Gastroesophageal sphincter (tissue), 4 donors: ENCODE data around the gene PLIN5. TPM values are rescaled to one million over a fixed set of nuclear protein-coding genes. Genes with fewer than 3 reads are reported as not detected.

Experiments
- ATAC-seq: fragments of 150-250 bp; one replicate; pipeline ENCODE4 v1.9.1; 2016; ENCODE audit warnings: mild to moderate bottlenecking, moderate library complexity
- H3K27ac ChIP-seq, 4 donors: fragments of 200-600 bp; sonication (generic) in 3 of 4; 1 replicate in 3 of 4; 2 replicates in 1 of 4; pipeline ENCODE4 v1.5.1; 2016 to 2019
- H3K27me3 ChIP-seq: fragments of 200-600 bp; sonication (generic); one replicate; pipeline ENCODE4 v1.5.1; 2019
- H3K36me3 ChIP-seq, 2 donors: fragments of 200-600 bp; sonication (generic); one replicate each; pipeline ENCODE4 v1.5.1; 2019; ENCODE audit warnings: control low read depth in 1 of 2
- H3K4me1 ChIP-seq, 3 donors: fragments of 200-600 bp; sonication (generic); 1 replicate in 2 of 3; 2 replicates in 1 of 3; pipeline ENCODE4 v1.5.1; 2016 to 2019; ENCODE audit warnings: control low read depth in 2 of 3
- H3K4me3 ChIP-seq, 2 donors: fragments of 200-600 bp; sonication (generic); one replicate each; pipeline ENCODE4 v1.5.1; 2019; ENCODE audit warnings: mild to moderate bottlenecking in 1 of 2, moderate library complexity in 1 of 2
- H3K9me3 ChIP-seq, 3 donors: fragments of 200-600 bp; sonication (generic); one replicate each; pipeline ENCODE4 v1.5.1; 2017 to 2019; ENCODE audit warnings: control low read depth in 2 of 3
- EP300 ChIP-seq: sonication (generic); formaldehyde crosslinking; IDR thresholded peaks from one replicate; pipeline ENCODE4 v1.6.1; 2017; ENCODE audit warnings: antibody characterized with exemption, mild to moderate bottlenecking
- POLR2A ChIP-seq, 2 donors: fragments of 450-650 bp; IDR thresholded peaks; one replicate each; pipeline ENCODE4 v1.6.1; 2017; ENCODE audit warnings: antibody characterized with exemption in 2 of 2, mild to moderate bottlenecking in 2 of 2, moderate library complexity in 1 of 2
- POLR2AphosphoS5 ChIP-seq: sonication (generic); formaldehyde crosslinking; IDR thresholded peaks from one replicate; pipeline ENCODE4 v1.6.1; 2017; ENCODE audit warnings: antibody characterized with exemption
- WGBS, 2 donors: methylation state at CpG; one replicate each; pipeline ENCODE4 v1.1.5; 2018; ENCODE audit warnings: low coverage in 1 of 2; 5-methylcytosine and 5-hydroxymethylcytosine counted together
- total RNA-seq, 4 donors: library from RNA; depleted of rRNA; stranded (reverse); fragments of >200 nt; gene quantifications; one replicate each; pipeline ENCODE4 v1.1.0, GENCODE V29; 2016
- TF ChIP-seq, protein P1 (sequence below), 4 experiments: fragments of 200-600 bp in 2 of 4; fragments of 450-650 bp in 2 of 4; sonication (generic) in 1 of 4; IDR thresholded peaks; one replicate each; pipeline ENCODE4 v1.5.1; 2017 to 2019; ENCODE audit warnings: antibody characterized with exemption in 4 of 4, mild to moderate bottlenecking in 2 of 4, moderate library complexity in 2 of 4

The PLIN5 gene
- total RNA-seq, 4 donors from 2014 or later = 0.49 to 24.3 (median 11.2) TPM

DNA sequence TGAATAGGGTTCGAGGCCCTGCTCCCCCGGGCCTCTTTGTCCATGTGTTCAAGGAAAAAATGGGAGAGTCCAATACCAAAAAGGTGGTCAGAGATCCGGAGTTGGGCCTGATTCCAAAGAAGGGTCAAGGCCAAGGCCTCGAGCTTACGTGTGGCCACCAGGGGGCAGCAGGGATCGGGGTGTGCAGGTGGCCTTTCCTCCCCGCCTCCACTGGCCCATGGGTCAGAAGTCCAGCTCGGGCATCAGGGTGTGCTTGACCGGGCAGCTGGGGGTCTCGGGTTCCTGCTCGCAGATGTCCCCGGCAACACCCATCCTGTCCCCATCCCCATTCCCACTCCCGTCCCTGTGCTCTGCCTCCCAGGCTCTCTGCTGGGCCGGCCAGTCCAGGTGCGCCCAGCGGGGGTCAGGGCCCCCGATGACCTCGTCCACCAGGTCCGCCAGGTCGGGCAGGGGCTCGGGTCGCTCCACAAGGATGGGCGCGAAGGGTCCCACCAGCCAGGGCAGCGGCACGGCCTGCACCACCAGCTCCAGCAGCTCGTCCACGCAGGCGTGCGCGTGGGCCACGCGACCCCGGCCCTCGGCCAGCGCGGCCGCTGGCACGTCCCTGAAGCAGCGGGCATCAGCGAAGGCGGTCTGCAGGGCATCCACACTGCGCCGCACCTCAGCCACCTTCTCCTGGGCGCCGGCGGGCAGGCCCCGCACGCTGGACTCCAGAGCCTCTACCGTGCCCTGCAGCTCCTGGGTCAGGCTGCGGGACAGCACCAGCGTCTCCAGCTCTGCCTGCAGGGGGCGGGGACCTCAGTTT is 11.5 kb downstream of the PLIN5 start:
- ATAC-seq = no peak
- H3K36me3 ChIP-seq = no peaks in the 10 kb centered on the region
- H3K4me1 ChIP-seq = peaks cover 0 to 21% (median 12%) of the 10 kb centered on the region in 3 donors
- no peak overlapping the region for H3K27ac ChIP-seq
- no peaks in the 10 kb centered on the region for H3K27me3 ChIP-seq
- no peaks in the 10 kb centered on the region for H3K9me3 ChIP-seq
- no CpG with 5 or more reads among the region's 53 CpGs for WGBS, 2 donors
- no peak overlapping the region for H3K4me3 ChIP-seq
- TF ChIP-seq, protein P1, sequence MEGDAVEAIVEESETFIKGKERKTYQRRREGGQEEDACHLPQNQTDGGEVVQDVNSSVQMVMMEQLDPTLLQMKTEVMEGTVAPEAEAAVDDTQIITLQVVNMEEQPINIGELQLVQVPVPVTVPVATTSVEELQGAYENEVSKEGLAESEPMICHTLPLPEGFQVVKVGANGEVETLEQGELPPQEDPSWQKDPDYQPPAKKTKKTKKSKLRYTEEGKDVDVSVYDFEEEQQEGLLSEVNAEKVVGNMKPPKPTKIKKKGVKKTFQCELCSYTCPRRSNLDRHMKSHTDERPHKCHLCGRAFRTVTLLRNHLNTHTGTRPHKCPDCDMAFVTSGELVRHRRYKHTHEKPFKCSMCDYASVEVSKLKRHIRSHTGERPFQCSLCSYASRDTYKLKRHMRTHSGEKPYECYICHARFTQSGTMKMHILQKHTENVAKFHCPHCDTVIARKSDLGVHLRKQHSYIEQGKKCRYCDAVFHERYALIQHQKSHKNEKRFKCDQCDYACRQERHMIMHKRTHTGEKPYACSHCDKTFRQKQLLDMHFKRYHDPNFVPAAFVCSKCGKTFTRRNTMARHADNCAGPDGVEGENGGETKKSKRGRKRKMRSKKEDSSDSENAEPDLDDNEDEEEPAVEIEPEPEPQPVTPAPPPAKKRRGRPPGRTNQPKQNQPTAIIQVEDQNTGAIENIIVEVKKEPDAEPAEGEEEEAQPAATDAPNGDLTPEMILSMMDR (IDR thresholded peaks at IDR 0.05) = peak in 3 of 4 experiments; percentile 41 to 65 (median 55)
- TF ChIP-seq POLR2A (IDR thresholded peaks at IDR 0.05) (no peak), POLR2AphosphoS5 (peak; percentile 6), EP300 (no peak)

DNA sequence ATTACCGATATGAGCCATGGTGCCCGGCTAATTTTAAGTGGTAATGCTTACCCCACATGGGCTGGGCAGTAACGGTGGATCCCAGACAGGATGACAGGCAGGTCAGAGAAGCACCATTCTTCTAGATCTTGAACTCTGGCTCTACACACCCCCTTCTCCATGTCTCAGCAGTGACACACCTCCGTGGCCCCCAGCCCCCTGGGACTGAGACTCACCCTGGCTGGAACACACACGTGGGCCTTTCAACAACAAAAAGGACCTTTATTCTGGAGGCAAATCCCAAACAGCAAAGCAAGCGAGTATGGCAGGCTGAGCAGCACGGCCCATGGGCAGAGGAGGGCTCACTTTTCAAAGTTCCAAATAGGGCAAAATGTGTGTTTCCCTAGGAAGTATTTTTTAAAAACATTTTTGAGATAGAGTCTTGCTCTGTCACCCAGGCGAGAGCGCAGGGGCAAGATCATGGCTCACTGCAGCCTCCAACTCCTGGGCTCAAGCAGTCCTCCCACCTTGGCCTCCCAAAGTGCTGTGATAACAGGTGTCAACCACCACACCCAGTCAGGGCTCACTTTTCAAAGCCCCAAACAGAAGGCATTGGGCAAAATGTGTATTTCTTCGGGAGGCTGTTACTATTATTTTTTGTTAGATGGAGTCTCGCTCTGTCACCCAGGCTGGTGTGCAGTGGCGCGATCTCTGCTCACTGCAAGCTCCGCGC is 12.6 kb downstream of the PLIN5 start:
- no peak for ATAC-seq
- WGBS, 2 donors = 87 to 94% methylated on average over 6 to 11 of the region's 15 CpGs
- H3K4me3 ChIP-seq = no peak overlapping the region

DNA sequence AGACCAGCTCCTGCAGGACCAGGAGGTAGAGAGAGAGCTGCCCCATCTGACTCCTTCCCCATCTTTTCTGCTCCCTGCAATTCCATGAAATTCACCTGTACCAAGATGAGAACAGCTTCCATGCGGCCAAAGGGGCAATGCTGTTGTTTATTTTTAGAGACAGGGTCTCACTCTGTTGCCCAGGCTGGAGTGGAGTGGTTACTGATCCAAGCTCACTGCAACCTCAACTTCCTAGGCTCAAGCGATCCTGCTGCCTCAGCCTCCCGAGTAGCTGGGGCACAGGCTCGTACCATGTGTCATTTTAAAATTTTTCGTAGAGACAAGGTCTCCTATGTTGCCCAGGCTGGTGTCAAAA is 13.2 kb downstream of the PLIN5 start:
- TF ChIP-seq POLR2AphosphoS5 (no peak), EP300 (no peak), POLR2A (IDR thresholded peaks at IDR 0.05) (no peak)
- TF ChIP-seq, protein P1 (IDR thresholded peaks at IDR 0.05) = no peak
- Histone ChIP-seq H3K27me3 (no peaks in the 10 kb centered on the region), H3K4me1 (peaks cover 0 to 37% (median 12%) of the 10 kb centered on the region in 3 donors), H3K9me3 (no peaks in the 10 kb centered on the region), H3K27ac (no peak overlapping the region), H3K4me3 (no peak overlapping the region), H3K36me3 (no peaks in the 10 kb centered on the region)
- 82 to 100% methylated on average over 1 to 5 of the region's 5 CpGs for WGBS, 2 donors
- ATAC-seq = no peak

More for the DNA sequence above, 12.6 kb downstream of the PLIN5 start:
- peaks cover 0 to 31% (median 12%) of the 10 kb centered on the region in 3 donors for H3K4me1 ChIP-seq
- no peaks in the 10 kb centered on the region for H3K9me3 ChIP-seq
- no peaks in the 10 kb centered on the region for H3K27me3 ChIP-seq
- TF ChIP-seq POLR2A (IDR thresholded peaks at IDR 0.05) (no peak), POLR2AphosphoS5 (no peak), EP300 (no peak)
- TF ChIP-seq, protein P1 (IDR thresholded peaks at IDR 0.05) = no peak
- no peaks in the 10 kb centered on the region for H3K36me3 ChIP-seq
- H3K27ac ChIP-seq = no peak overlapping the region

DNA sequence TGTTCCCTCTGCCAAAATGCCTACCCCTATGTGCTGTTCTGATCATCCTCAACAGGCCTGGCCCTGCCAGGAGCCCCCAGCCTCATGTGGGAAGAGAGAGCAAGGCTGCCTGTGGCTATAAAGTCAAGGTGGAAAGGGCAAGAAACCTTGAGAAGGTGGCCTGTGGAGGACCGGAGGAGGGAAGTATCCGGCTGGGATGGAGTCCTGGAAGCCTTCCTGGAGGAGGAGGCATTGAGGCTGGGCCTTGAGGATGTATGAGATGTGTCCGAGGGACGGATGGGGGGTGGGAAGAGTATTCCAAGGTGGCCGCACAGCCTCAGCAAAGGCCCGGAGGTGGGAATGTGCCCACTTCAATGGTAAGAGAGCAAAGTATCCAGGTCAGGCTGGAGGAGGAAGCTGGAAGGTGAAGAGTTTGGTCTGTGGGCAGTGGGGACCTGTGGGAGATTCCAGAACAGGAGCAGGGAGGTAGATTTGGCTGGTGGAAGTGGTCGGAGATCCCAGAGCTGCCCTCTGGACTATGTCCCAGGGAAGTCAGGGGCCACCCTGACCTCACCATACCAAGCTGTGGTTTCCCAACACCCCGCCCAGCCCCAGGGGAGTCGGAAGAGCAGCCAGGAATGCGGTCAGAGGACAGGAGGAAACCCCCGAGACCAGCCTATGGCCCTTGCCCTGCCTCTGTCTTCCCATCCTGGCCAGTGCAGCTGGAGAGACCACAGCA is 13.7 kb downstream of the PLIN5 start:
- Histone ChIP-seq H3K36me3 (no peaks in the 10 kb centered on the region), H3K4me1 (peaks cover 0 to 42% (median 12%) of the 10 kb centered on the region in 3 donors), H3K27ac (peak overlapping the region in 2 of 4 donors; percentile 90 to 92), H3K9me3 (no peaks in the 10 kb centered on the region), H3K27me3 (no peaks in the 10 kb centered on the region), H3K4me3 (no peak overlapping the region)
- 80 to 100% methylated on average over 2 to 6 of the region's 11 CpGs for WGBS, 2 donors
- TF ChIP-seq, protein P1 (IDR thresholded peaks at IDR 0.05) = no peak
- TF ChIP-seq POLR2A (IDR thresholded peaks at IDR 0.05) (no peak), EP300 (no peak), POLR2AphosphoS5 (no peak)
- no peak for ATAC-seq
